ENCODE data around the gene PCDH19.

DNA sequence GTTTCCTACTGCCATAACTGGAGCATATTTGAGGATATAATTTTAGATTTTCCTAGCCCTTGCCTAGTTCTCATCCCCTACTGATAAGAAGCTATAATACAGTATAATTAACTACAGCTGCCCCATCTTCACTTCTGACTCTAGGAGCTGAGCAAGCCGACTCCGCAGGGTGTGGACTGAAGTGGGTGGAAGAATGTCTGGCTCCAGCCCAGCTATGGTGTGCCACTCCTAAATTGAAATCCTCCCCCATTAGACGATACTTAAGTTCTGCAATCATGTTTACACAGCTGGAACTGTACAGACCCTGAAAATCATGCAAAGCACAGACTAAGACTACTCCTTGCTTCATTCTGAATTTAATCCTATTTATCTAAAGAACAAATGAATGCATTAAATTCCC, 93.1 kb downstream of the PCDH19 start:
- TF ChIP-seq, protein P1, sequence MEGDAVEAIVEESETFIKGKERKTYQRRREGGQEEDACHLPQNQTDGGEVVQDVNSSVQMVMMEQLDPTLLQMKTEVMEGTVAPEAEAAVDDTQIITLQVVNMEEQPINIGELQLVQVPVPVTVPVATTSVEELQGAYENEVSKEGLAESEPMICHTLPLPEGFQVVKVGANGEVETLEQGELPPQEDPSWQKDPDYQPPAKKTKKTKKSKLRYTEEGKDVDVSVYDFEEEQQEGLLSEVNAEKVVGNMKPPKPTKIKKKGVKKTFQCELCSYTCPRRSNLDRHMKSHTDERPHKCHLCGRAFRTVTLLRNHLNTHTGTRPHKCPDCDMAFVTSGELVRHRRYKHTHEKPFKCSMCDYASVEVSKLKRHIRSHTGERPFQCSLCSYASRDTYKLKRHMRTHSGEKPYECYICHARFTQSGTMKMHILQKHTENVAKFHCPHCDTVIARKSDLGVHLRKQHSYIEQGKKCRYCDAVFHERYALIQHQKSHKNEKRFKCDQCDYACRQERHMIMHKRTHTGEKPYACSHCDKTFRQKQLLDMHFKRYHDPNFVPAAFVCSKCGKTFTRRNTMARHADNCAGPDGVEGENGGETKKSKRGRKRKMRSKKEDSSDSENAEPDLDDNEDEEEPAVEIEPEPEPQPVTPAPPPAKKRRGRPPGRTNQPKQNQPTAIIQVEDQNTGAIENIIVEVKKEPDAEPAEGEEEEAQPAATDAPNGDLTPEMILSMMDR (conservative IDR thresholded peaks at IDR 0.05; ENCODE audit: low read length), result no peak
- TF ChIP-seq EZH2phosphoT487 (IDR thresholded peaks at IDR 0.05; ENCODE audit: borderline replicate concordance, low read depth, low read length), result no peak
